Stimulated activated CD4-positive, alpha-beta T cell treated with anti-CD3 and anti-CD28 coated beads, TNF-alpha, amount 100 ng/mL, for 24 hours (primary cell): ENCODE measurements around the gene LY6G6F.
A peak's percentile ranks its signal among the peaks of the same experiment; 100 is the strongest.

Experiments
- DNase-seq, 3 experiments: peaks; one replicate each; pipeline ENCODE4 v3.0.0-alpha.2; 2020; ENCODE audit warnings: low read depth in 3 of 3

The LY6G6F gene

GRCh38 chr6:31737991-31738979, 31.6 kb downstream of the LY6G6F start:
- peak in 1 of 3 experiments; percentile 63 for DNase-seq

GRCh38 chr6:31739639-31740396, 33.2 kb downstream of the LY6G6F start, which contains the start of gene MSH5:
MSH5 (plus strand) TSS chr6:31740005; CDS start chr6:31740467, 462 bp downstream.
- DNase-seq: peak; percentile 91 to 98 (median 93)

- no peak for DNase-seq
Measured at GRCh38 chr6:31740397-31741223, 33.9 kb downstream of the LY6G6F start.

- no peak for DNase-seq
Measured at GRCh38 chr6:31741815-31742214, 35.1 kb downstream of the LY6G6F start.

- DNase-seq: no peak
Measured at GRCh38 chr6:31742894-31743293, 36.2 kb downstream of the LY6G6F start.

- DNase-seq: no peak
Measured at GRCh38 chr6:31744422-31744821, 37.8 kb downstream of the LY6G6F start.

GRCh38 chr6:31749301-31750036, 42.8 kb downstream of the LY6G6F start:
- DNase-seq: no peak

GRCh38 chr6:31750411-31751022, 43.9 kb downstream of the LY6G6F start:
- no peak for DNase-seq

GRCh38 chr6:31752739-31753319, 46.2 kb downstream of the LY6G6F start:
- DNase-seq: no peak

GRCh38 chr6:31758281-31758680, 51.6 kb downstream of the LY6G6F start:
- DNase-seq: no peak
